Activated B cell treated with CpG ODN at 0.5 μM for 24 hours (primary cell): ENCODE results near the gene ANXA8. TPM values are rescaled to one million over a fixed set of nuclear protein-coding genes. Genes with fewer than 3 reads are reported as not detected.

Source experiments
- ATAC-seq: fragments of 200-7000 bp; cut with Tn5 transposase; one replicate; pipeline ENCODE4 v1.10.0; 2021; ENCODE audit warnings: low read depth, mild to moderate bottlenecking, moderate library complexity
- CTCF ChIA-PET: fragments of 350-600 bp; sonication (Branson Sonifier 250); formaldehyde crosslinking; loops from one replicate; lab custom pipeline; 2021; ENCODE audit warnings: antibody characterized with exemption; lab: Charles Lee
- POLR2A ChIA-PET: fragments of 350-600 bp; sonication (Branson Sonifier 250); formaldehyde crosslinking; loops from one replicate; lab custom pipeline; 2021; ENCODE audit warnings: antibody characterized with exemption; lab: Charles Lee
- DNase-seq: peaks from one replicate; pipeline ENCODE4 v3.0.0; 2022
- H3K27ac Mint-ChIP-seq: one replicate; pipeline ENCODE4 v1.8.0; 2020; ENCODE audit warnings: mixed read lengths
- H3K27me3 Mint-ChIP-seq: one replicate; pipeline ENCODE4 v1.8.0; 2021; ENCODE audit warnings: mixed read lengths
- H3K36me3 Mint-ChIP-seq: one replicate; pipeline ENCODE4 v1.8.0; 2021; ENCODE audit warnings: low read depth, mixed read lengths
- H3K4me1 Mint-ChIP-seq: one replicate; pipeline ENCODE4 v1.8.0; 2021; ENCODE audit warnings: mixed read lengths
- H3K4me3 Mint-ChIP-seq: one replicate; pipeline ENCODE4 v1.8.0; 2020; ENCODE audit warnings: mild to moderate bottlenecking, mixed read lengths
- H3K9me3 Mint-ChIP-seq: one replicate; pipeline ENCODE4 v1.8.0; 2020; ENCODE audit warnings: mixed read lengths
- CTCF ChIP-seq: fragments of 200-600 bp; IDR thresholded peaks from one replicate; pipeline ENCODE4 v1.8.0; 2022; ENCODE audit warnings: antibody characterized with exemption, mild to moderate bottlenecking
- intact Hi-C: fragments of 100-400 bp; cut with micrococcal nuclease; formaldehyde crosslinking; loops from one replicate; pipeline ENCODE4 v1.15.1; 2024
- total RNA-seq: library from RNA; stranded (reverse); gene quantifications from 2 replicates; pipeline ENCODE4 v1.2.3, GENCODE V29; 2022

Gene ANXA8
- total RNA-seq, 1 donor from 2014 or later, result not detected

DNA sequence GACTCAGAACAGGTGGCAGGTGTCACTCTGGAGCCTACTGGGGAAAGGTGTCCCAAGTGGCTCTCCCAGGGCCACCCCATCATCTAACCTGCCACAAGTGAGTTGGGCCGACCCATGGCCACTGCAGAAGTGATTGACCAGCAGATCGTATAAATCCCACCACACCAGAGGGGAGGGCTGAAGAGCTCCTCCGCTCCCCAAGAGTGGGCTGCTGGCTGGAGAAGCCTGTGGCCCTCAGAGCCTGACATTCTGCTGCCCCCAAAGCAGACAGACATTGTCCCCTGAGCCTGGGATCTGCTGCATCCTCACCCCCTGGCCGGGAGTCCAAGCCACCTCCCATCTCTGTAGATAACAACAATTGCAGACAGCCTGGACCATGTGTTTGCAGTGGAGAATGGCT lies 36.7 kb downstream of the ANXA8 start:
- H3K9me3 Mint-ChIP-seq, result peaks cover 7% of the 10 kb centered on the region

GRCh38 chr10:47445720-47446119 lies 38.2 kb downstream of the ANXA8 start:
- ATAC-seq, result no peak
- ChIA-PET CTCF (no interaction called here), POLR2A (no interaction called here)
- Mint-ChIP-seq H3K27me3 (peaks cover 14% of the 10 kb centered on the region), H3K4me1 (peaks cover 8% of the 10 kb centered on the region), H3K4me3 (no peak overlapping the region), H3K9me3 (peaks cover 7% of the 10 kb centered on the region), H3K27ac (no peak overlapping the region), H3K36me3 (no peaks in the 10 kb centered on the region)
- no peak for DNase-seq
- TF ChIP-seq CTCF, result no peak
- intact Hi-C loops, result no loop called here

More for the DNA sequence above, 36.7 kb downstream of the ANXA8 start:
- Mint-ChIP-seq H3K36me3 (no peaks in the 10 kb centered on the region), H3K27me3 (peaks cover 6% of the 10 kb centered on the region), H3K4me3 (no peak overlapping the region), H3K4me1 (peaks cover 8% of the 10 kb centered on the region), H3K27ac (no peak overlapping the region)
- no peak for ATAC-seq
- TF ChIP-seq CTCF, result no peak
- CTCF ChIA-PET, result no interaction called here
- DNase-seq, result no peak
- intact Hi-C loops, result no loop called here
- POLR2A ChIA-PET, result no interaction called here

DNA sequence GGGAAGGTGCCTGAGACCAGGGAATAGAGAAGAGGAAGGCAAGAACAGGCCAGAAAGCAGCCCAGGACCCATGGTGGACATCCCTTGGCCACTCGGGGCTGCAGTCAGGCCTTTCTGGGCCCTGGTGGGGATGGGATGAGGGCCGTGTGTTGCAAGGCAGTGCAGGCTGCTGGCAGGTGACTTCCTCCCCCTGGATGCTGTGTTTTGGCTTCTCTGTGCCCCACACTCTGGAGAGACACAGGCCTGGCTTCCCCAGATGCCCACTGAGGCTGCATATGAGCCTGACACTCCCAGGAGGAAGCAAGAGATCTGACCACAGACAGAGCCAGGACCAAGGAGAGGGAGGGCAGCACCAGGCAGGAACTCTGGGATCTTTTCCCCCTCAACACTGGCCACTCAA lies 39.9 kb downstream of the ANXA8 start:
- no peaks in the 10 kb centered on the region for H3K36me3 Mint-ChIP-seq
- no peak overlapping the region for H3K27ac Mint-ChIP-seq
- DNase-seq (no peak), ATAC-seq (no peak)
- H3K9me3 Mint-ChIP-seq, result peaks cover 7% of the 10 kb centered on the region
- H3K27me3 Mint-ChIP-seq, result peaks cover 18% of the 10 kb centered on the region
- H3K4me1 Mint-ChIP-seq, result peaks cover 6% of the 10 kb centered on the region
- no peak for TF ChIP-seq CTCF
- ChIA-PET CTCF (no interaction called here), POLR2A (no interaction called here)
- H3K4me3 Mint-ChIP-seq, result no peak overlapping the region
- intact Hi-C loops, result no loop called here

GRCh38 chr10:47443145-47443544 lies 40.8 kb downstream of the ANXA8 start:
- no peaks in the 10 kb centered on the region for H3K4me1 Mint-ChIP-seq
- H3K9me3 Mint-ChIP-seq, result peaks cover 9% of the 10 kb centered on the region
- ATAC-seq (no peak), DNase-seq (no peak)
- ChIA-PET CTCF (no interaction called here), POLR2A (no interaction called here)
- H3K4me3 Mint-ChIP-seq, result no peak overlapping the region
- no peak for TF ChIP-seq CTCF
- no peaks in the 10 kb centered on the region for H3K36me3 Mint-ChIP-seq
- peaks cover 18% of the 10 kb centered on the region for H3K27me3 Mint-ChIP-seq
- intact Hi-C loops, result no loop called here
- no peak overlapping the region for H3K27ac Mint-ChIP-seq

GRCh38 chr10:47442351-47442750 lies 41.6 kb downstream of the ANXA8 start:
- ATAC-seq, result no peak
- no peak overlapping the region for H3K4me3 Mint-ChIP-seq
- CTCF ChIA-PET, result no interaction called here

More at GRCh38 chr10:47442351-47442750, 41.6 kb downstream of the ANXA8 start:
- Mint-ChIP-seq H3K27me3 (peaks cover 18% of the 10 kb centered on the region), H3K36me3 (no peaks in the 10 kb centered on the region), H3K27ac (no peak overlapping the region), H3K4me1 (no peaks in the 10 kb centered on the region), H3K9me3 (peaks cover 11% of the 10 kb centered on the region)
- intact Hi-C loops, result no loop called here
- DNase-seq, result no peak
- POLR2A ChIA-PET, result no interaction called here
- TF ChIP-seq CTCF, result no peak
